Upper lobe of right lung (tissue), 1 donor: ENCODE results near the gene TMEM88. TPM values are rescaled to one million over a fixed set of nuclear protein-coding genes. Genes with fewer than 3 reads are reported as not detected.

Source experiments
- ATAC-seq: fragments of 200-7000 bp; cut with Tn5 transposase; one replicate; pipeline ENCODE4 v1.9.1; 2020; ENCODE audit warnings: mild to moderate bottlenecking, moderate library complexity
- DNase-seq: peaks from one replicate; pipeline ENCODE4 v3.0.0-alpha.2; 2020
- H3K27ac ChIP-seq: fragments of 200-600 bp; one replicate; pipeline ENCODE4 v1.8.0; 2022
- H3K27me3 ChIP-seq: fragments of 200-600 bp; one replicate; pipeline ENCODE4 v1.8.0; 2022; ENCODE audit warnings: mild to moderate bottlenecking
- H3K36me3 ChIP-seq: fragments of 200-600 bp; one replicate; pipeline ENCODE4 v1.8.0; 2022
- H3K4me1 ChIP-seq: fragments of 200-600 bp; one replicate; pipeline ENCODE4 v1.8.0; 2022
- H3K4me3 ChIP-seq: fragments of 200-600 bp; one replicate; pipeline ENCODE4 v1.8.0; 2022; ENCODE audit warnings: mild to moderate bottlenecking
- H3K9me3 ChIP-seq: fragments of 200-600 bp; one replicate; pipeline ENCODE4 v1.8.0; 2022
- intact Hi-C: fragments of 100-400 bp; cut with DNase I; formaldehyde crosslinking; loops from one replicate; pipeline ENCODE4 v1.11.0; 2022
- total RNA-seq: library from RNA; stranded (reverse); fragmentation: NEBNext Ultra II Directional; extraction: Animal tissue kit (Norgen Biotek cat#: 25700); gene quantifications from one replicate; pipeline ENCODE4 v1.2.1, GENCODE V29; 2021
- TF ChIP-seq, protein P1 (sequence below): fragments of 200-600 bp; IDR thresholded peaks from one replicate; pipeline ENCODE4 v1.8.0; 2022; ENCODE audit warnings: antibody characterized with exemption
- donor health status: DM: no; HTN: yes; CAD: no; lungs with severe emphysema.

TMEM88 gene
- total RNA-seq, 1 donor from 2014 or later: 10.7 TPM

DNA sequence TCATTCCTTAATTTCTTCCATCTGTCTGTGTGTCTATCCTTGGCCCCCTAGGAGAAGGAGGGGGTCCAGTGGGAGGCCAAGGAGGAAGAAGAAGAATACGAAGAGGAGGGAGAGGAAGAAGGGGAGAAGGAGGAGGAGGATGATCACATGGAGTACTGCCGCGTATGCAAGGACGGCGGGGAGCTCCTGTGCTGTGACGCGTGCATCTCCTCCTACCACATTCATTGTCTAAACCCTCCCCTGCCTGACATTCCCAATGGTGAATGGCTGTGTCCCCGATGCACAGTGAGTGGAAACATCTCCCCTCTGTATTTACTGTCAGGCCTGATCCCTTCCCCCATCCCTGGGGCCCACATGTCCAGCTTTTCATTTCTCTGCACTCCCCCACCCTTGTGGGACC is 40.0 kb downstream of the TMEM88 start:
- Histone ChIP-seq H3K27me3 (no peaks in the 10 kb centered on the region), H3K9me3 (no peaks in the 10 kb centered on the region), H3K36me3 (peaks cover 93% of the 10 kb centered on the region), H3K4me1 (peaks cover 2% of the 10 kb centered on the region), H3K27ac (no peak overlapping the region), H3K4me3 (no peak overlapping the region)
- intact Hi-C loops: no loop called here
- peak; percentile 10 for DNase-seq
- ATAC-seq: no peak
- TF ChIP-seq, protein P1, sequence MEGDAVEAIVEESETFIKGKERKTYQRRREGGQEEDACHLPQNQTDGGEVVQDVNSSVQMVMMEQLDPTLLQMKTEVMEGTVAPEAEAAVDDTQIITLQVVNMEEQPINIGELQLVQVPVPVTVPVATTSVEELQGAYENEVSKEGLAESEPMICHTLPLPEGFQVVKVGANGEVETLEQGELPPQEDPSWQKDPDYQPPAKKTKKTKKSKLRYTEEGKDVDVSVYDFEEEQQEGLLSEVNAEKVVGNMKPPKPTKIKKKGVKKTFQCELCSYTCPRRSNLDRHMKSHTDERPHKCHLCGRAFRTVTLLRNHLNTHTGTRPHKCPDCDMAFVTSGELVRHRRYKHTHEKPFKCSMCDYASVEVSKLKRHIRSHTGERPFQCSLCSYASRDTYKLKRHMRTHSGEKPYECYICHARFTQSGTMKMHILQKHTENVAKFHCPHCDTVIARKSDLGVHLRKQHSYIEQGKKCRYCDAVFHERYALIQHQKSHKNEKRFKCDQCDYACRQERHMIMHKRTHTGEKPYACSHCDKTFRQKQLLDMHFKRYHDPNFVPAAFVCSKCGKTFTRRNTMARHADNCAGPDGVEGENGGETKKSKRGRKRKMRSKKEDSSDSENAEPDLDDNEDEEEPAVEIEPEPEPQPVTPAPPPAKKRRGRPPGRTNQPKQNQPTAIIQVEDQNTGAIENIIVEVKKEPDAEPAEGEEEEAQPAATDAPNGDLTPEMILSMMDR: no peak

DNA sequence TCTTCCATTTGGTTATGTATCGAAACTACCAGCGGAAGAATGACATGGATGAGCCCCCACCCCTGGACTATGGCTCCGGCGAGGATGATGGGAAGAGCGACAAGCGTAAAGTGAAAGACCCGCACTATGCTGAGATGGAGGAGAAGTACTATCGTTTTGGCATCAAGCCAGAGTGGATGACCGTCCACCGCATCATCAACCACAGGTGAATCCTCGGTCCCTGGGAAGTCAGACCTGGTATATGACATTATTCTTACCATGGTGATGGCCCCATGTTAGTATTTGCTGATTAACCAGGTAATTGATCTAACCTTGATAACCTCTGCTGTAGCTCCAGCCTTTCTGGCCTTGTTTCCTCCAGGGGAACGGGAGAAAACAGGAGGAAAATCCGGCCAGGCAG is 42.2 kb downstream of the TMEM88 start:
- TF ChIP-seq, protein P1: no peak
- H3K36me3 ChIP-seq: peaks cover 97% of the 10 kb centered on the region
- no peak overlapping the region for H3K27ac ChIP-seq
- intact Hi-C loops: no loop called here
- DNase-seq: peak; percentile 43
- no peak overlapping the region for H3K4me3 ChIP-seq
- ATAC-seq: no peak
- H3K9me3 ChIP-seq: no peaks in the 10 kb centered on the region
- no peaks in the 10 kb centered on the region for H3K4me1 ChIP-seq
- H3K27me3 ChIP-seq: no peaks in the 10 kb centered on the region

DNA sequence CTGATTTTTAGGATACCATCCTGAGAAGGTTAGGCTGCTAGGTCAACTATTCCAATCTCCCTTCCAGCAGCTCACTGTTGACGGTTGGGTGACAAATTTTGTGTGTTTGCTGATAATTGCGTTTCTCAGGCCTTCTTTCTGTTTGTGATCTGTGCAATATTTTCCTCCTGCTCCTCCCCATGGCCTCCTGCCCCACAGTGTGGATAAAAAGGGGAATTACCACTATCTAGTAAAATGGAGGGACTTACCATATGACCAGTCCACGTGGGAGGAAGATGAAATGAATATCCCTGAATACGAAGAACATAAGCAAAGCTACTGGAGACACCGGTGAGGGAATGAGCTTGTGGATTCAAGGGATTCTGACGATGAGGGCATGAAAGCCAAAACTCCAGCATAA is 42.9 kb downstream of the TMEM88 start:
- TF ChIP-seq, protein P1: peak; percentile 49
- intact Hi-C loops: no loop called here

DNA sequence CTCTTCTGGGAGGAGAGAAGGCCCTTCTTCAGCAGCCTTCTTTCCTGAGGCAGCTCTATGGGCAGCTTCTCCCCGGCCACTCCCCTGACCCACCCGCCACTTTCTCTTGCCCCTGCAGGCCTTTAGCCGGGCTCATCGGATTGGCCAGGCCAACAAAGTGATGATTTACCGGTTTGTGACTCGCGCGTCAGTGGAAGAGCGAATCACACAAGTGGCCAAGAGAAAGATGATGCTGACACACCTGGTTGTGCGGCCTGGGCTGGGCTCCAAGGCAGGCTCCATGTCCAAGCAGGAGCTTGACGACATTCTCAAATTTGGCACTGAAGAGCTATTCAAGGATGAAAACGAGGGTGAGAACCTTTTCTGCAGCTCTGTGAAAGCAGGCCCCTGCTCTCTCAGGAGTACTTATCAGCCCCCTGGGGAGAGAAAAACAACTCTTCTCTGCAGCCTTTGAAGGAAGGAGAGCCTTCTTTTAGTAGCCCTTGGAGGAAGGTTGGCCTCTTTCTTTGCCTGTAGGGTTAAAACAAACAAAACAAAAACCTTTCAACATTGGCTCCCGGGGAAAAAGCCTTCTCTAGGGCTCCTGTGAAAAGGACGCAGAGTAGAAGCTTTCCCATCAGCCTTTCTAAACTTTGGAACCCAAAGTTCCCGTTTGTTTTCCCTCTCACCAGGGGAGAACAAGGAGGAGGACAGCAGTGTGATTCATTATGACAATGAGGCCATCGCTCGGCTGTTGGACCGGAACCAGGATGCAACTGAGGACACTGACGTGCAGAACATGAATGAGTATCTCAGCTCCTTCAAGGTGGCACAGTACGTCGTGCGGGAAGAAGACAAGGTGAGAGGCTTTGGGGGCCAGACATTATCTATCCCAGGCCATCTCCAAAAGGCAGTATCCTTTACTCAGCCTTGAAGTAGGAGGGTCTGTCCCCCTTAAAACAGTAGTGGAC is 48.6 kb downstream of the TMEM88 start:
- ATAC-seq (no peak), DNase-seq (no peak)
- intact Hi-C loops: no loop called here
- Histone ChIP-seq H3K27ac (no peak overlapping the region), H3K27me3 (no peaks in the 10 kb centered on the region), H3K36me3 (peaks cover 100% of the 10 kb centered on the region), H3K4me1 (no peaks in the 10 kb centered on the region), H3K4me3 (no peak overlapping the region), H3K9me3 (no peaks in the 10 kb centered on the region)
- TF ChIP-seq, protein P1: no peak

More for the DNA sequence above, 42.9 kb downstream of the TMEM88 start:
- DNase-seq (peak; percentile 43), ATAC-seq (peak; percentile 84)
- H3K4me3 ChIP-seq: no peak overlapping the region
- H3K36me3 ChIP-seq: peaks cover 97% of the 10 kb centered on the region
- no peaks in the 10 kb centered on the region for H3K27me3 ChIP-seq
- no peak overlapping the region for H3K27ac ChIP-seq
- H3K9me3 ChIP-seq: no peaks in the 10 kb centered on the region
- no peaks in the 10 kb centered on the region for H3K4me1 ChIP-seq

Other genes with a start within 250 kb of the TMEM88 start
- 39.3 TPM for gene FXR2, start 240.2 kb upstream of the TMEM88 start, total RNA-seq
- gene SAT2, start 227.2 kb upstream of the TMEM88 start, total RNA-seq: 81.7 TPM
- gene SHBG, start 224.9 kb upstream of the TMEM88 start, total RNA-seq: 0.87 TPM
- gene ATP1B2, start 204.1 kb upstream of the TMEM88 start, total RNA-seq: 4.8 TPM
- 41.7 TPM for gene TP53, start 167.6 kb upstream of the TMEM88 start, total RNA-seq
- 5.7 TPM for gene WRAP53, start 166.6 kb upstream of the TMEM88 start, total RNA-seq
- gene EFNB3, start 149.9 kb upstream of the TMEM88 start, total RNA-seq: 0.32 TPM
- gene DNAH2, start 137.3 kb upstream of the TMEM88 start, total RNA-seq: 0.58 TPM
- 48.3 TPM for gene KDM6B, start 20.8 kb upstream of the TMEM88 start, total RNA-seq
- gene NAA38, start 2.5 kb downstream of the TMEM88 start, total RNA-seq: 58.7 TPM
- gene CYB5D1, start 2.9 kb downstream of the TMEM88 start, total RNA-seq: 7.2 TPM
- gene CHD3, start 33.7 kb downstream of the TMEM88 start, total RNA-seq: 93.0 TPM
- 8.0 TPM for gene RNF227, start 61.2 kb downstream of the TMEM88 start, total RNA-seq
- 5.9 TPM for gene KCNAB3, start 74.8 kb downstream of the TMEM88 start, total RNA-seq
- 135 TPM for gene TRAPPC1, start 76.9 kb downstream of the TMEM88 start, total RNA-seq
- 62.7 TPM for gene CNTROB, start 77.1 kb downstream of the TMEM88 start, total RNA-seq
- gene GUCY2D, start 147.5 kb downstream of the TMEM88 start, total RNA-seq: 2.6 TPM
- 80.2 TPM for gene ALOX15B, start 184.0 kb downstream of the TMEM88 start, total RNA-seq
- not detected for gene ALOX12B, start 232.7 kb downstream of the TMEM88 start, total RNA-seq